Activated CD4-positive, alpha-beta T cell treated with anti-CD3 and anti-CD28 coated beads for 36 hours (primary cell): ENCODE data around the gene CUX1. TPM values are rescaled to one million over a fixed set of nuclear protein-coding genes. Genes with fewer than 3 reads are reported as not detected.

Experiments used
- ATAC-seq: fragments of 200-7000 bp; cut with Tn5 transposase; one replicate; pipeline ENCODE4 v1.10.0; 2021; ENCODE audit warnings: mild to moderate bottlenecking, moderate library complexity
- CTCF ChIA-PET: fragments of 350-600 bp; sonication (Branson Sonifier 250); formaldehyde crosslinking; loops from one replicate; lab custom pipeline; 2021; ENCODE audit warnings: antibody characterized with exemption; lab: Charles Lee
- POLR2A ChIA-PET: fragments of 350-600 bp; sonication (Branson Sonifier 250); formaldehyde crosslinking; loops from one replicate; lab custom pipeline; 2021; ENCODE audit warnings: antibody characterized with exemption, inconsistent platforms; lab: Charles Lee
- DNase-seq: peaks from one replicate; pipeline ENCODE4 v3.0.0-alpha.2; 2020
- H3K27ac Mint-ChIP-seq: one replicate; pipeline ENCODE4 v1.8.0; 2021; ENCODE audit warnings: mixed read lengths
- H3K27me3 Mint-ChIP-seq: one replicate; pipeline ENCODE4 v1.8.0; 2021; ENCODE audit warnings: mixed read lengths
- H3K36me3 Mint-ChIP-seq: one replicate; pipeline ENCODE4 v1.8.0; 2021; ENCODE audit warnings: low read depth, mixed read lengths
- H3K4me1 Mint-ChIP-seq: one replicate; pipeline ENCODE4 v1.8.0; 2021; ENCODE audit warnings: mixed read lengths
- H3K4me3 Mint-ChIP-seq: one replicate; pipeline ENCODE4 v1.8.0; 2021; ENCODE audit warnings: mild to moderate bottlenecking, moderate library complexity, mixed read lengths
- H3K9me3 Mint-ChIP-seq: one replicate; pipeline ENCODE4 v1.8.0; 2021; ENCODE audit warnings: low read depth, mixed read lengths
- intact Hi-C, 2 experiments: fragments of 100-400 bp; cut with DNase I in 1 of 2; cut with micrococcal nuclease in 1 of 2; formaldehyde crosslinking; loops; one replicate each; pipeline versions ENCODE4 v1.14.2 to v1.15.1; 2022 to 2024; cut with DNase I, micrococcal nuclease
- total RNA-seq, 2 experiments: library from RNA; stranded (reverse); gene quantifications; one replicate each; pipeline ENCODE4 v1.2.3, GENCODE V29; 2021

CUX1 gene
- total RNA-seq, 2 experiments from 2014 or later = 21.6 to 23.5 TPM

GRCh38 chr7:101990811-101991418 lies 173.5 kb downstream of the CUX1 start:
- peak; percentile 36 for ATAC-seq
- H3K4me3 Mint-ChIP-seq = peak overlapping the region; percentile 49
- POLR2A ChIA-PET = no interaction called here
- intact Hi-C loops = no loop called here
- peaks cover 22% of the 10 kb centered on the region for H3K4me1 Mint-ChIP-seq
- no peaks in the 10 kb centered on the region for H3K36me3 Mint-ChIP-seq
- no peaks in the 10 kb centered on the region for H3K9me3 Mint-ChIP-seq
- DNase-seq = peak; percentile 17
- CTCF ChIA-PET = no interaction called here
- no peaks in the 10 kb centered on the region for H3K27me3 Mint-ChIP-seq
- no peak overlapping the region for H3K27ac Mint-ChIP-seq

DNA sequence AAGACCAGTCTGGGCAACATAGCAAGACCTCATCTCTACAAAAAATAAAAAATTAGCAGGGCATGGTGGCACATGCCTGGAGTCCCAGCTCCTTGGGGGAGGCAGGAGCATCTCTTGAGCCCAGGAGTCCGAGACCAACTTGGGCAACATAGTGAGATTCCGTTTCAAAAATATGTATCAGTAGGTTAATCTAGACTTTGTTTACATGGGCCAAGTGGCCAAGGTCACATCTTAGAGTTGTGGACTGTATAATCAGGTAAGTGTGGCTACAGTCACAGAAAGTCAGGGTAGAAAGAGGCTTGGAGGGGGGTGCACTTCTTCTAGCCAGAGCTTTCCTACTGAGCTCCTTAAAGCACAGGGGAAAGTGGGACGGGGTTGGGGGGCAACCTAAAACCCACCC lies 174.4 kb downstream of the CUX1 start:
- no peak overlapping the region for H3K27ac Mint-ChIP-seq
- H3K36me3 Mint-ChIP-seq = no peaks in the 10 kb centered on the region
- ChIA-PET CTCF (no interaction called here), POLR2A (no interaction called here)
- H3K4me3 Mint-ChIP-seq = no peak overlapping the region
- no peaks in the 10 kb centered on the region for H3K27me3 Mint-ChIP-seq
- H3K9me3 Mint-ChIP-seq = no peaks in the 10 kb centered on the region
- DNase-seq (no peak), ATAC-seq (no peak)
- peaks cover 20% of the 10 kb centered on the region for H3K4me1 Mint-ChIP-seq
- intact Hi-C loops = no loop called here

- intact Hi-C loops = no loop called here
- no peak overlapping the region for H3K4me3 Mint-ChIP-seq
- CTCF ChIA-PET = no interaction called here
Measured at GRCh38 chr7:101993311-101993710, 175.9 kb downstream of the CUX1 start.

GRCh38 chr7:101995121-101995520 lies 177.7 kb downstream of the CUX1 start:
- ATAC-seq = no peak
- H3K4me1 Mint-ChIP-seq = peaks cover 10% of the 10 kb centered on the region
- H3K36me3 Mint-ChIP-seq = no peaks in the 10 kb centered on the region
- no peak overlapping the region for H3K27ac Mint-ChIP-seq
- no peak overlapping the region for H3K4me3 Mint-ChIP-seq
- no peak for DNase-seq
- CTCF ChIA-PET = no interaction called here
- intact Hi-C loops = no loop called here
- POLR2A ChIA-PET = no interaction called here
- H3K9me3 Mint-ChIP-seq = no peaks in the 10 kb centered on the region
- no peaks in the 10 kb centered on the region for H3K27me3 Mint-ChIP-seq

More at GRCh38 chr7:101993311-101993710, 175.9 kb downstream of the CUX1 start:
- POLR2A ChIA-PET = no interaction called here
- Mint-ChIP-seq H3K36me3 (no peaks in the 10 kb centered on the region), H3K27me3 (no peaks in the 10 kb centered on the region), H3K9me3 (no peaks in the 10 kb centered on the region), H3K27ac (no peak overlapping the region), H3K4me1 (peaks cover 13% of the 10 kb centered on the region)
- ATAC-seq (no peak), DNase-seq (no peak)

DNA sequence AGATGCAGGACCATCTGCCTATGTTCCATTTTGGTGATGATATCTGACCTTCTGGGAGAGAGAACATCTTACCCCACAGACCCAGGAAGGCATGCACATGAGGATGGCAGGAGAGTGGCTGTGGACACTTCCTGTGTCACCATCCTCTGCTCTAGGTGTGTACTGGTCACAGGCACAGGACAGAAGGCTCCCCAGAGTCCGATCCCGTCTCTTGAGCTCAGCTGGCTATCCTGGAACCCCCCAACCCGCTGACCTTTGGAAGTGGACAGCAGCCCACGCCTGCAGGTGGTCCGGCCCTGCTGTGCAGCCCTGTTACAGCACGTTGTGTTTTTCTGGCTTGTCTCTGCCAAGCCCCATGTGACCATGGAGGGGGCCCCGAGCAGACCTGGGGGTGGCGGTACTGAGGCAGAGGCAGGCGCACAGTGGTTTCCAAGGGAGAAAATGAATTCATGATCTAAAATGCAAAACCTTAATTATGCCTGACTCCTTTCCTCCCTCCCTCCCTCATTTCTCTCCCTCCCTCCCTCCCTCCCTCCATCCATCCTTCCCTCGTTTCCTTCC lies 178.8 kb downstream of the CUX1 start:
- POLR2A ChIA-PET = no interaction called here
- ATAC-seq (no peak), DNase-seq (no peak)
- Mint-ChIP-seq H3K9me3 (no peaks in the 10 kb centered on the region), H3K4me3 (no peak overlapping the region), H3K36me3 (no peaks in the 10 kb centered on the region), H3K27me3 (no peaks in the 10 kb centered on the region), H3K27ac (no peak overlapping the region), H3K4me1 (peaks cover 1% of the 10 kb centered on the region)
- CTCF ChIA-PET = no interaction called here
- intact Hi-C loops = loop anchor here in 1 of 2 experiments (1.0 kb wide), 1 partner anchor 21 kb away; no protein-coding TSS in a partner anchor

DNA sequence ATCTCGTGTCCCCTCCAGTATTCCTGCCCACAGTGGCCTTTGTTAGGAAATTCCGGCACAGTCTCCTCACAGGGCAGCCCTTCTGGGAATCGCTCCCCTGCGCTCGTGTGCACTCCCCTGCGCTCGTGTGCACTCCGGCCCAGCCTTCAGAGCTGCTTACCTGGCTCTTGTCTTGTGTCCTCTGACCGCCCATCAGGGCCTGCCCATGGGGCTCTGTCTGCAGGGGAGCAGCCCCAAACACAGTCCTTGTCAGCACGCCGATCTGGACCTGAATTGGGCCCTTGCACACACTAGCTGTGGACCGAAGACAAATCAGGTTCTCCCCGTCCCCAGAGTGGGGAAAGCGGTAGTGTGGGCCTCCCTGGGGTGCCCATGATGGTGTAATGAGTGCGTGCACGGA lies 179.4 kb downstream of the CUX1 start:
- ChIA-PET CTCF (no interaction called here), POLR2A (no interaction called here)
- H3K4me1 Mint-ChIP-seq = no peaks in the 10 kb centered on the region
- H3K36me3 Mint-ChIP-seq = no peaks in the 10 kb centered on the region
- intact Hi-C loops = loop anchor here in 1 of 2 experiments (1.0 kb wide), 1 partner anchor 20 kb away; no protein-coding TSS in a partner anchor
- no peak for ATAC-seq
- H3K9me3 Mint-ChIP-seq = no peaks in the 10 kb centered on the region
- H3K4me3 Mint-ChIP-seq = no peak overlapping the region
- DNase-seq = no peak
- no peaks in the 10 kb centered on the region for H3K27me3 Mint-ChIP-seq
- no peak overlapping the region for H3K27ac Mint-ChIP-seq

GRCh38 chr7:101998029-101998905 lies 180.8 kb downstream of the CUX1 start:
- Mint-ChIP-seq H3K36me3 (no peaks in the 10 kb centered on the region), H3K4me1 (no peaks in the 10 kb centered on the region), H3K27ac (no peak overlapping the region), H3K9me3 (no peaks in the 10 kb centered on the region), H3K4me3 (no peak overlapping the region), H3K27me3 (no peaks in the 10 kb centered on the region)
- ATAC-seq = no peak
- ChIA-PET CTCF (no interaction called here), POLR2A (no interaction called here)
- intact Hi-C loops = no loop called here
- no peak for DNase-seq

GRCh38 chr7:101998906-101999240 lies 181.4 kb downstream of the CUX1 start:
- Mint-ChIP-seq H3K4me1 (no peaks in the 10 kb centered on the region), H3K4me3 (no peak overlapping the region), H3K27ac (no peak overlapping the region), H3K36me3 (no peaks in the 10 kb centered on the region), H3K27me3 (no peaks in the 10 kb centered on the region), H3K9me3 (no peaks in the 10 kb centered on the region)
- ChIA-PET POLR2A (no interaction called here), CTCF (no interaction called here)
- intact Hi-C loops = no loop called here
- ATAC-seq = no peak
- DNase-seq = no peak

GRCh38 chr7:101999393-101999792 lies 182.0 kb downstream of the CUX1 start:
- ATAC-seq (no peak), DNase-seq (no peak)
- H3K36me3 Mint-ChIP-seq = no peaks in the 10 kb centered on the region
- H3K27me3 Mint-ChIP-seq = no peaks in the 10 kb centered on the region
- H3K27ac Mint-ChIP-seq = no peak overlapping the region
- ChIA-PET POLR2A (no interaction called here), CTCF (no interaction called here)
- intact Hi-C loops = no loop called here
- no peaks in the 10 kb centered on the region for H3K4me1 Mint-ChIP-seq
- H3K9me3 Mint-ChIP-seq = no peaks in the 10 kb centered on the region
- no peak overlapping the region for H3K4me3 Mint-ChIP-seq

- no peak overlapping the region for H3K4me3 Mint-ChIP-seq
Measured at GRCh38 chr7:102000123-102000522, 182.7 kb downstream of the CUX1 start.

GRCh38 chr7:102004229-102004628 lies 186.8 kb downstream of the CUX1 start:
- Mint-ChIP-seq H3K4me3 (no peak overlapping the region), H3K27me3 (no peaks in the 10 kb centered on the region), H3K36me3 (no peaks in the 10 kb centered on the region), H3K9me3 (no peaks in the 10 kb centered on the region), H3K4me1 (no peaks in the 10 kb centered on the region), H3K27ac (no peak overlapping the region)
- intact Hi-C loops = no loop called here
- POLR2A ChIA-PET = no interaction called here
- CTCF ChIA-PET = no interaction called here
- no peak for ATAC-seq
- DNase-seq = no peak

More at GRCh38 chr7:102000123-102000522, 182.7 kb downstream of the CUX1 start:
- Mint-ChIP-seq H3K4me1 (no peaks in the 10 kb centered on the region), H3K9me3 (no peaks in the 10 kb centered on the region), H3K27ac (no peak overlapping the region), H3K27me3 (no peaks in the 10 kb centered on the region), H3K36me3 (no peaks in the 10 kb centered on the region)
- no peak for ATAC-seq
- POLR2A ChIA-PET = no interaction called here
- intact Hi-C loops = no loop called here
- DNase-seq = no peak
- CTCF ChIA-PET = no interaction called here

- H3K36me3 Mint-ChIP-seq = no peaks in the 10 kb centered on the region
- no peak for ATAC-seq
- no peak overlapping the region for H3K4me3 Mint-ChIP-seq
- intact Hi-C loops = no loop called here
- ChIA-PET CTCF (no interaction called here), POLR2A (no interaction called here)
- H3K27ac Mint-ChIP-seq = no peak overlapping the region
- H3K9me3 Mint-ChIP-seq = no peaks in the 10 kb centered on the region
- no peaks in the 10 kb centered on the region for H3K27me3 Mint-ChIP-seq
- H3K4me1 Mint-ChIP-seq = no peaks in the 10 kb centered on the region
- DNase-seq = no peak
Measured at GRCh38 chr7:102004848-102005247, 187.4 kb downstream of the CUX1 start.
